ENCODE results near the gene CGRRF1.

CGRRF1 gene

DNA sequence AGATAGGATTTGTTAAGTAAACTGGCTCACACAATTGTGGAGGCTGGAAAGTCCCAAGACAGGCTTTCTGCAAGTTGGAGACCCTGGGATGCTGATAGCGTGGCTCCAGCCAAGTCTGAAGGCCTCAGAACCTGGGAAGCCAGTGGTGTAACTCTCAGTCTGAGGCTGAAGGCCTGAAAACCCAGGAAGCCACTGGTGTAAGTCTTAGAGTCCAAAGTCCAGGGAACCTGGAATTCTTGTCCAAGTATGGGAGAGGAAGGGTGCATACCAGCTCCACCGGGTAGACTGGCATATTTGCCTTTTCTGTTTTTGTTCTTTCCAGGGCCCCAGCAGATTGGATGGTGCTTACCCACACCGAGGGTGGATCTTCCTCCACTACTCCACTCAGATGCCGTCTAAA lies 39.0 kb upstream of the CGRRF1 start:
- no peak overlapping the region for H3K27ac ChIP-seq (ENCODE audit: low read length)

DNA sequence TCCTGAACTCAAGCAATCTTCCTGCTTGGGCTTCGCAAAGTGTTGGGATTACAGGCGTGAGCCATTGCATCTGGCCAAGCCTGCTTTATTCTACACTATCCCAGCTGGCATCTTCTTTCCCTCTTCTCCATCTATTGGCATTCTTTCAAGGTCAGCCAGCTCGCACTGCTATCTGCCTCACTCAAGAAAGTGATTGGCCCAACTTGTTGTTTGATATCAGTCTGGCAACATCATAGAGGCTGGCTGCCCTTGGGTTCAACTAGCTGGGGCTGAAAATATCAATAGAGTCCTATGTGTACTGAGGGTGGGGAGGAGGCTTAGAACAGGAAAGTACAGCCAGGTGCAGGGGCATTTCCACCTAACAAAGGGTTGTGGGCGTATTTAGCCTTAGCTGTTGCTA lies 38.1 kb upstream of the CGRRF1 start:
- H3K79me2 ChIP-seq (ENCODE audit: low read length) = no peaks in the 10 kb centered on the region
- H3K27me3 ChIP-seq (ENCODE audit: low read depth, low read length) = no peaks in the 10 kb centered on the region
- H3K4me2 ChIP-seq (ENCODE audit: low read length) = no peak overlapping the region
- H3K36me3 ChIP-seq (replicated peaks; ENCODE audit: low read depth, low read length) = peaks cover 4% of the 10 kb centered on the region
- H3K9ac ChIP-seq (ENCODE audit: low read length) = no peak overlapping the region
- TF ChIP-seq EZH2phosphoT487 (IDR thresholded peaks at IDR 0.05; ENCODE audit: low read depth) = no peak
- TF ChIP-seq, protein P1, sequence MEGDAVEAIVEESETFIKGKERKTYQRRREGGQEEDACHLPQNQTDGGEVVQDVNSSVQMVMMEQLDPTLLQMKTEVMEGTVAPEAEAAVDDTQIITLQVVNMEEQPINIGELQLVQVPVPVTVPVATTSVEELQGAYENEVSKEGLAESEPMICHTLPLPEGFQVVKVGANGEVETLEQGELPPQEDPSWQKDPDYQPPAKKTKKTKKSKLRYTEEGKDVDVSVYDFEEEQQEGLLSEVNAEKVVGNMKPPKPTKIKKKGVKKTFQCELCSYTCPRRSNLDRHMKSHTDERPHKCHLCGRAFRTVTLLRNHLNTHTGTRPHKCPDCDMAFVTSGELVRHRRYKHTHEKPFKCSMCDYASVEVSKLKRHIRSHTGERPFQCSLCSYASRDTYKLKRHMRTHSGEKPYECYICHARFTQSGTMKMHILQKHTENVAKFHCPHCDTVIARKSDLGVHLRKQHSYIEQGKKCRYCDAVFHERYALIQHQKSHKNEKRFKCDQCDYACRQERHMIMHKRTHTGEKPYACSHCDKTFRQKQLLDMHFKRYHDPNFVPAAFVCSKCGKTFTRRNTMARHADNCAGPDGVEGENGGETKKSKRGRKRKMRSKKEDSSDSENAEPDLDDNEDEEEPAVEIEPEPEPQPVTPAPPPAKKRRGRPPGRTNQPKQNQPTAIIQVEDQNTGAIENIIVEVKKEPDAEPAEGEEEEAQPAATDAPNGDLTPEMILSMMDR (IDR thresholded peaks at IDR 0.05; ENCODE audit: low read depth, low read length) = no peak
- no peak overlapping the region for H3K4me3 ChIP-seq (ENCODE audit: low read length)
- no peak overlapping the region for H2AFZ ChIP-seq (ENCODE audit: low read depth, low read length)
- H3K4me1 ChIP-seq (ENCODE audit: low read length) = peaks cover 3% of the 10 kb centered on the region
- H4K20me1 ChIP-seq (ENCODE audit: insufficient read depth, low read length) = no peaks in the 10 kb centered on the region
- no peak overlapping the region for H3K27ac ChIP-seq (ENCODE audit: low read length)
- 0 out of 2 replicates have a peak, but pooled peaks cover 4% of the 10 kb centered on the region for H3K9me3 ChIP-seq (ENCODE audit: insufficient read depth, low read length)

More for the DNA sequence above, 39.0 kb upstream of the CGRRF1 start:
- no peak overlapping the region for H3K4me3 ChIP-seq (ENCODE audit: low read length)
- no peak overlapping the region for H3K4me2 ChIP-seq (ENCODE audit: low read length)
- H3K9me3 ChIP-seq (ENCODE audit: insufficient read depth, low read length) = 0 out of 2 replicates have a peak, but pooled peaks cover 4% of the 10 kb centered on the region
- H3K79me2 ChIP-seq (ENCODE audit: low read length) = no peaks in the 10 kb centered on the region
- no peak overlapping the region for H2AFZ ChIP-seq (ENCODE audit: low read depth, low read length)
- H3K27me3 ChIP-seq (ENCODE audit: low read depth, low read length) = no peaks in the 10 kb centered on the region
- no peak overlapping the region for H3K9ac ChIP-seq (ENCODE audit: low read length)
- peaks cover 4% of the 10 kb centered on the region for H3K36me3 ChIP-seq (replicated peaks; ENCODE audit: low read depth, low read length)
- H4K20me1 ChIP-seq (ENCODE audit: insufficient read depth, low read length) = no peaks in the 10 kb centered on the region
- TF ChIP-seq, protein P1 (IDR thresholded peaks at IDR 0.05; ENCODE audit: low read depth, low read length) = no peak
- no peak for TF ChIP-seq EZH2phosphoT487 (IDR thresholded peaks at IDR 0.05; ENCODE audit: low read depth)
- no peaks in the 10 kb centered on the region for H3K4me1 ChIP-seq (ENCODE audit: low read length)

DNA sequence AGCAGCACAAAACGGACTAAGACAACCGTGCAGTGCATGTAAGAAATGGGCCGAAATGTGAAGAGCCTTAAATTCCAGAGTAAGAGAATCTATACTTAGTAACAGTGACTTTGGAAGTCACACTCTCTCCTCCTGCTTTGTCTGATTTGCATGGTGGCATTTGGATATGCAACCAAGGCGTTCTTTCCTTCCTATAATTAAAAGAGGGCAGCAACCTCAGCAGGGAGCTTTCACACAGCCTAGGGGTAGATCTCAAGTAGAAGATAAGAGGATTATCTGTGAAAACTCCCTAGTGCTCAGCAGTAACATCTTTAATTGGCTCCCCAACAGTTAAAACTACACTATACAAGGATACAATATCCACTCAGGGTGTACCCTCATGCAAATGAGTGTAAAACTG lies 37.4 kb upstream of the CGRRF1 start:
- Histone ChIP-seq H3K4me3 (ENCODE audit: low read length) (no peak overlapping the region), H3K9ac (ENCODE audit: low read length) (no peak overlapping the region), H3K4me2 (ENCODE audit: low read length) (no peak overlapping the region), H3K9me3 (ENCODE audit: insufficient read depth, low read length) (0 out of 2 replicates have a peak, but pooled peaks cover 4% of the 10 kb centered on the region), H2AFZ (ENCODE audit: low read depth, low read length) (no peak overlapping the region), H3K27ac (ENCODE audit: low read length) (no peak overlapping the region), H3K36me3 (replicated peaks; ENCODE audit: low read depth, low read length) (peaks cover 4% of the 10 kb centered on the region), H4K20me1 (ENCODE audit: insufficient read depth, low read length) (no peaks in the 10 kb centered on the region), H3K79me2 (ENCODE audit: low read length) (no peaks in the 10 kb centered on the region), H3K27me3 (ENCODE audit: low read depth, low read length) (no peaks in the 10 kb centered on the region), H3K4me1 (ENCODE audit: low read length) (peaks cover 10% of the 10 kb centered on the region)
- TF ChIP-seq, protein P1 (IDR thresholded peaks at IDR 0.05; ENCODE audit: low read depth, low read length) = no peak
- TF ChIP-seq EZH2phosphoT487 (IDR thresholded peaks at IDR 0.05; ENCODE audit: low read depth) = no peak

DNA sequence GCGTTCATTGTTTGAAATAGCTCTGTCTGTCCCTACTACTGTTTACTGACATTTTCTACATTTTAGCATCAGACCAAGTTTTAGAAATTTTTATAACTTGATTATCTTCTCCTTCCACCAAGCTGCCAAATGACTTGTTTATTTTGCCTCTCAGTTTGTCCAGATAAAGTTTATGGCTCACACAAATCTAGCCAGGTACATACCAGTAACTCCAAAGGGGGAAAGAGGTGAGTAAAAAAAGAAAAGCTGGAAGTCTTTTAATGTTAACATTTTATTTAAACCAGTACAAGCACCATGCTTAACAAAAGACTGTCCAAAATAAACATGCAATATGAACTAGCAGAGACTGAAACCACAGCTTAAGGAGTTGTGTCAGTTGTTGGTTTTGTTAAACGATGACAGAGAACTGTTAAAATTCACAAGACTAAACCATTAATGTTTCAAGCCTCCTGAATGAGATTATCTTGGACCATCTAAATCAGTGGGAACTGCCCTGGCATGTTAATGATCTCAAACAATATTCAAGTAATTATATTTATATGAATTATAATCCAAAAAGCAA lies 35.4 kb upstream of the CGRRF1 start:
- Histone ChIP-seq H3K9ac (ENCODE audit: low read length) (no peak overlapping the region), H3K27ac (ENCODE audit: low read length) (no peak overlapping the region), H3K4me3 (ENCODE audit: low read length) (no peak overlapping the region), H4K20me1 (ENCODE audit: insufficient read depth, low read length) (no peaks in the 10 kb centered on the region), H3K79me2 (ENCODE audit: low read length) (no peaks in the 10 kb centered on the region), H3K9me3 (ENCODE audit: insufficient read depth, low read length) (no peaks in the 10 kb centered on the region), H3K4me1 (ENCODE audit: low read length) (peaks cover 10% of the 10 kb centered on the region), H3K4me2 (ENCODE audit: low read length) (no peak overlapping the region), H2AFZ (ENCODE audit: low read depth, low read length) (no peak overlapping the region), H3K36me3 (replicated peaks; ENCODE audit: low read depth, low read length) (peaks cover 13% of the 10 kb centered on the region), H3K27me3 (ENCODE audit: low read depth, low read length) (no peaks in the 10 kb centered on the region)
- TF ChIP-seq EZH2phosphoT487 (IDR thresholded peaks at IDR 0.05; ENCODE audit: low read depth) = no peak
- TF ChIP-seq, protein P1 (IDR thresholded peaks at IDR 0.05; ENCODE audit: low read depth, low read length) = no peak

Data from OCI-LY3 (cell line).